GM18505 (cell line): ENCODE results near the gene SLC66A1.
"Not testable (repeated sequence)": the region's sequence is repeated elsewhere in the genome, so short reads cannot be mapped to it uniquely, and the experiment has no call there.

Experiments
- ATAC-seq: cut with Tn5 transposase; IDR thresholded peaks from one replicate; pipeline ENCODE4 v1.9.1; 2021; ENCODE audit not compliant: unreplicated experiment
- POLR2A ChIP-seq: IDR thresholded peaks from 4 replicates; pipeline ENCODE4 v1.6.1; 2011; ENCODE audit warnings: borderline replicate concordance; ENCODE audit not compliant: insufficient read depth, insufficient read length; ENCODE audit errors: extremely low read depth

SLC66A1 gene

GRCh38 chr1:19287436-19288185, 24.5 kb upstream of the SLC66A1 start:
- no peak for TF ChIP-seq POLR2A
- no peak for ATAC-seq

GRCh38 chr1:19288324-19289241, 23.5 kb upstream of the SLC66A1 start, which contains the start of gene AKR7A3:
TSS of gene AKR7A3 (minus strand) at chr1:19288770. CDS start at chr1:19288709, 61 bp downstream.
- ATAC-seq, result not testable (repeated sequence)

GRCh38 chr1:19289244-19289643, 22.9 kb upstream of the SLC66A1 start:
- no peak for ATAC-seq
- TF ChIP-seq POLR2A, result no peak

- no peak for TF ChIP-seq POLR2A
- no peak for ATAC-seq
Measured at GRCh38 chr1:19294638-19295037, 17.5 kb upstream of the SLC66A1 start.

GRCh38 chr1:19300211-19300610, 11.9 kb upstream of the SLC66A1 start:
- TF ChIP-seq POLR2A, result no peak
- ATAC-seq, result no peak

GRCh38 chr1:19304081-19304480, 8.0 kb upstream of the SLC66A1 start:
- ATAC-seq, result not testable (repeated sequence)

- TF ChIP-seq POLR2A, result no peak
- no peak for ATAC-seq
Measured at GRCh38 chr1:19305880-19306279, 6.2 kb upstream of the SLC66A1 start.

GRCh38 chr1:19306941-19307340, 5.2 kb upstream of the SLC66A1 start:
- no peak for TF ChIP-seq POLR2A
- no peak for ATAC-seq

- no peak for ATAC-seq
- TF ChIP-seq POLR2A, result no peak
Measured at GRCh38 chr1:19307794-19308508, 4.2 kb upstream of the SLC66A1 start.

- no peak for ATAC-seq
- TF ChIP-seq POLR2A, result no peak
Measured at GRCh38 chr1:19308509-19308907, 3.6 kb upstream of the SLC66A1 start.

- no peak for ATAC-seq
- TF ChIP-seq POLR2A, result no peak
Measured at GRCh38 chr1:19309123-19309813, 2.9 kb upstream of the SLC66A1 start.

GRCh38 chr1:19310061-19310460, 2.1 kb upstream of the SLC66A1 start:
- ATAC-seq, result no peak
- TF ChIP-seq POLR2A, result no peak
